Measurements from ENCODE around the gene SPATS2.

Gene SPATS2

DNA sequence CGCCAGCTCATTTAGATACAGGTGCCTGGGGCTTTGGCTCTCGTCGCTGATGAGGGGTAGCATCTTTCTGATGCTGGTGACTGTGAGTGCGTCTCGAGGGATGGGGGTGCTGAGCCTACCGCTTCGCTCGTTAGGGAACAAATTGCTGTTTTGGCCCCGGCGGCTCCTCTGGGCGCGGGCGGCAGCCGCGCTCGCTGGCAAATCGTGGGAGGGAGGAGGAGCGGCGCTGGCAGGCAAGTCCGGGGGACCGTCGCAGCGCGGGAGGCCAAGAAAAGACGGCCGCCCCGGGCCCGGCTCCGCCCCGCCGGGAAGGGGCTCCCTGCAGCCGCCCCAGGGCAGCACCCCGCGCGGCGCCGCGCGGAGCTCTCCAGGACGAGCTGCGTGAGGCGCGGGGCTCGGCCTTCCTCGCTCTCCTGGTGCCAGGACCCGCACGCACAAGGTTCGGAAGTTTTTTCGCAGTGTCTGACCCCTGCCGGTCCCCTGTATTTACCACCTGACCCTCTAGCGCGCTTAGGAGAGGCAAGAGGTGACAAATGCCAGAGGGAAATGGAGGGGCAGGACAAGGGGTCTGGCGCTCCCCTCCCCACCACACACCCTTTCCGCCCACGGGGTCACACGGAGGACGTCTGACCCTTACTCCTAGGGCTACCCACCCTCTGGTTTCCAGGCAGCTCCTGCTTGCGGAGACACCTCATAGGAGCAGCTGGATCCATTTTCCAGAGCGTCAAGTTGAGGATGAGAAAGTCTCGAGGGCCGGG, 170.7 kb downstream of the SPATS2 start (continued):
- TF ChIP-seq ZNF214 (tag by site-specific recombination; IDR thresholded peaks at IDR 0.05; ENCODE audit: borderline replicate concordance) (no peak), ZNF148 (tag by site-specific recombination; IDR thresholded peaks at IDR 0.05; ENCODE audit: borderline replicate concordance) (no peak), ZNF157 (tag by site-specific recombination; IDR thresholded peaks at IDR 0.05) (no peak), ZNF174 (tag by site-specific recombination; IDR thresholded peaks at IDR 0.05) (no peak), ZNF596 (tag by site-specific recombination; IDR thresholded peaks at IDR 0.05) (0 out of 2 replicates have a peak, but pooled peaks have one; percentile 16), ZBTB26 (tag by site-specific recombination; optimal IDR thresholded peaks at IDR 0.05) (peak; percentile 55), GLIS1 (tag by site-specific recombination; IDR thresholded peaks at IDR 0.05) (peak; percentile 91), ZIC2 (tag by site-specific recombination; IDR thresholded peaks at IDR 0.05) (peak; percentile 58), ZFP41 (tag by site-specific recombination; IDR thresholded peaks at IDR 0.05; ENCODE audit: borderline replicate concordance) (no peak)

DNA sequence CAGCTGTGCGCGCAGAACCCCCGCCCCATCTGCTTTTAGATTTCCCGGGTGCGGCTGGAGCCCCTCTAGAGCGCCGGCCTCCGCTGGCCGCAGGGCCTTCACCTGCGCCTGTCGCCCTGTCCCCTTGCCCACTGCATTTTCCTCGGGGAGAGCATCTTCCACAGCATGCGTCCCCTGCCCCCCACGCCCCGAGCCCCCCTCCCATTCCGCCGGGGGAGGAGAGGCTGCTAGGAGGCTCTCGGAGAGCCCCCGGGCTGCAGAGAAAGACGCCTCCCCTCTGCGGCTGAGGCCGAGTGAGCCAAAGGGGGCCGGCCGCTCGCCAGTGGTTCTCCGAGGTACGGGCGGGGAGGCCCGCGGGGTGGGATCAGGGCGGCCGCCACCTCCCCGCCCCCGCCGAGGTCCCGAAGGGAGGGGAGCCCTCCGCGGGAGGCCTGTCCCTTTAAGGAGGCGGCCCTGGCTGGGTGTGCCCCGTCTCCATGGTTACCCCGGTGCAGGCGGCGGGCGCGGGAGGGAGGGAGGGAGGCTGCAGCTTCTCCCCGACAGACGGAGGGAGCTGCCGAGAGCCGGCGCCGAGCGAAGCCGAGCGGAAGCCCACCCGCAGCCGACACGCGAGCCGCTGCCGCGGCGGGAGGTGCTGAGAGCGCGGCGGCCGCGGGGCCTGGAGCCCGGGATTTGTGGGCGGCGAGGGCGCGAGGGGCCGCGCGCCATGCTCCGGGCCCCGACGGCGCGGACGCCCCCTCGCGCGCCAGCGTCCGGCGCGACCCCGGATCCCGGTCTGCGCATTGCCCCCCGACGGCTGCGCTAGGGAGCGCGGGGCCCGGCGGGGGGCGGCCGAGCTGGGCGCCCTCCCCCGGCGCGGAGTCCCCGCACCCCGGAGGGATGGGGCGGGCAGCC, 171.5 kb downstream of the SPATS2 start, which contains the start of gene KCNH3:
Gene KCNH3 (plus strand): TSS at position 521 of the 894 bp plus-strand sequence. CDS start 387 bp downstream, outside the sequence.
- H3K4me3 ChIP-seq (ENCODE audit: low read depth, low read length), result peak within 1 kb of the TSS; percentile 30
- H3K9me3 ChIP-seq (ENCODE audit: control insufficient read depth, insufficient read depth, low read depth, low read length), result no peaks in the 10 kb centered on the region
- ChIA-PET CTCF (interaction anchor here (0.7 to 1.8 kb wide), 10 partner anchors 14 to 202 kb away, joined by 3 to 5 read pairs (median 4); partner anchors contain the start of gene TMBIM6), POLR2A (interaction anchor here (1.3 kb wide), 2 partner anchors 172 kb away, joined by 5 to 7 read pairs; partner anchors contain the start of gene SPATS2)
- H3K27ac ChIP-seq (ENCODE audit: extremely low read depth, low read depth, low read length), result peak within 1 kb of the TSS; percentile 1; the same call in 1 of the 2 replicates
- H3K4me1 ChIP-seq (ENCODE audit: control insufficient read depth, insufficient read depth, low read length), result peaks cover 2% of the 10 kb centered on the region; the same call in 1 of the 2 replicates
- H3K36me3 ChIP-seq (ENCODE audit: control insufficient read depth in 2 of 2, insufficient read depth in 1 of 2, low read length in 2 of 2), result no peaks in the 10 kb centered on the region
- TF ChIP-seq EGR2 (tag by site-specific recombination; IDR thresholded peaks at IDR 0.05; ENCODE audit: low read depth), result peak; percentile 64; the same call in 1 of the 2 replicates
- TF ChIP-seq BCL11B (tag by site-specific recombination; IDR thresholded peaks at IDR 0.05; ENCODE audit: low read depth), result no peak
- no peak for TF ChIP-seq ZNF677 (tag by site-specific recombination; IDR thresholded peaks at IDR 0.05)
- TF ChIP-seq ZNF148 (tag by site-specific recombination; IDR thresholded peaks at IDR 0.05; ENCODE audit: borderline replicate concordance), result no peak
- TF ChIP-seq ZNF248 (tag by site-specific recombination; IDR thresholded peaks at IDR 0.05), result no peak
- no peak for TF ChIP-seq ZNF701 (tag by site-specific recombination; IDR thresholded peaks at IDR 0.05)
- TF ChIP-seq YY1 (tag by site-specific recombination; IDR thresholded peaks at IDR 0.05), result no peak
- TF ChIP-seq, protein P1, sequence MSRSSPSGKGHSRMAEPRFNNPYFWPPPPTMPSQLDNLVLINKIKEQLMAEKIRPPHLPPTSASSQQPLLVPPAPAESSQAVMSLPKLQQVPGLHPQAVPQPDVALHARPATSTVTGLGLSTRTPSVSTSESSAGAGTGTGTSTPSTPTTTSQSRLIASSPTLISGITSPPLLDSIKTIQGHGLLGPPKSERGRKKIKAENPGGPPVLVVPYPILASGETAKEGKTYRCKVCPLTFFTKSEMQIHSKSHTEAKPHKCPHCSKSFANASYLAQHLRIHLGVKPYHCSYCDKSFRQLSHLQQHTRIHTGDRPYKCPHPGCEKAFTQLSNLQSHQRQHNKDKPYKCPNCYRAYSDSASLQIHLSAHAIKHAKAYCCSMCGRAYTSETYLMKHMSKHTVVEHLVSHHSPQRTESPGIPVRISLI (tag by site-specific recombination; IDR thresholded peaks at IDR 0.05), result no peak
- TF ChIP-seq KLF7 (tag by site-specific recombination; IDR thresholded peaks at IDR 0.05; ENCODE audit: borderline replicate concordance), result 0 out of 2 replicates have a peak, but pooled peaks have one; percentile 29
- TF ChIP-seq ZNF18 (tag by site-specific recombination; IDR thresholded peaks at IDR 0.05), result no peak
- no peak for TF ChIP-seq ZNF514 (tag by site-specific recombination; IDR thresholded peaks at IDR 0.05)
- TF ChIP-seq KLF10 (tag by site-specific recombination; IDR thresholded peaks at IDR 0.05), result no peak
- TF ChIP-seq ZNF423 (tag by site-specific recombination; IDR thresholded peaks at IDR 0.05), result peak; percentile 42
- no peak for TF ChIP-seq ZNF624 (tag by site-specific recombination; IDR thresholded peaks at IDR 0.05)
- TF ChIP-seq, protein P2, sequence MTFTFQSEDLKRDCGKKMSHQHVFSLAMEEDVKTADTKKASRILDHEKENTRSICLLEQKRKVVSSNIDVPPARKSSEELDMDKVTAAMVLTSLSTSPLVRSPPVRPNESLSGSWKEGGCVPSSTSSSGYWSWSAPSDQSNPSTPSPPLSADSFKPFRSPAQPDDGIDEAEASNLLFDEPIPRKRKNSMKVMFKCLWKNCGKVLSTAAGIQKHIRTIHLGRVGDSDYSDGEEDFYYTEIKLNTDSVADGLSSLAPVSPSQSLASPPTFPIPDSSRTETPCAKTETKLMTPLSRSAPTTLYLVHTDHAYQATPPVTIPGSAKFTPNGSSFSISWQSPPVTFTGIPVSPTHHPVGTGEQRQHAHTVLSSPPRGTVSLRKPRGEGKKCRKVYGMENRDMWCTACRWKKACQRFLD (tag by site-specific recombination; IDR thresholded peaks at IDR 0.05), result no peak
- TF ChIP-seq GLIS1 (tag by site-specific recombination; IDR thresholded peaks at IDR 0.05), result peak; percentile 91
